Glutamatergic neuron (in vitro differentiated cells): Measurements from ENCODE around the gene XYLT1. TPM values are rescaled to one million over a fixed set of nuclear protein-coding genes. Genes with fewer than 3 reads are reported as not detected.
A peak's percentile ranks its signal among the peaks of the same experiment; 100 is the strongest.

Experiments used
- DNase-seq: peaks from one replicate; pipeline ENCODE4 v3.0.0; 2022
- H3K27ac Mint-ChIP-seq: one replicate; pipeline ENCODE4 v1.8.0; 2020; ENCODE audit warnings: mild to moderate bottlenecking, mixed read lengths, inconsistent platforms; ENCODE audit not compliant: unreplicated experiment
- H3K27me3 Mint-ChIP-seq: one replicate; pipeline ENCODE4 v1.8.0; 2020; ENCODE audit warnings: mild to moderate bottlenecking, moderate library complexity, mixed read lengths, inconsistent platforms; ENCODE audit not compliant: unreplicated experiment
- H3K36me3 Mint-ChIP-seq: one replicate; pipeline ENCODE4 v1.8.0; 2020; ENCODE audit warnings: mild to moderate bottlenecking, mixed read lengths, inconsistent platforms; ENCODE audit not compliant: unreplicated experiment
- H3K4me1 Mint-ChIP-seq: one replicate; pipeline ENCODE4 v1.8.0; 2020; ENCODE audit warnings: mild to moderate bottlenecking, low read depth, mixed read lengths, inconsistent platforms; ENCODE audit not compliant: unreplicated experiment
- H3K4me3 Mint-ChIP-seq: one replicate; pipeline ENCODE4 v1.8.0; 2020; ENCODE audit warnings: mild to moderate bottlenecking, mixed read lengths, inconsistent platforms; ENCODE audit not compliant: unreplicated experiment
- H3K9me3 Mint-ChIP-seq: one replicate; pipeline ENCODE4 v1.8.0; 2020; ENCODE audit warnings: mild to moderate bottlenecking, moderate library complexity, mixed read lengths, inconsistent platforms; ENCODE audit not compliant: unreplicated experiment
- CTCF ChIP-seq: fragments of 200-600 bp; sonication (generic); IDR thresholded peaks from one replicate; pipeline ENCODE4 v1.5.0; 2021; ENCODE audit not compliant: partially characterized antibody, unreplicated experiment
- total RNA-seq: library from RNA; stranded (reverse); fragmentation: NEBNext Ultra II Directional; extraction: Animal tissue kit (Norgen Biotek cat#: 25700); gene quantifications from one replicate; pipeline ENCODE4 v1.2.1, GENCODE V29; 2021; ENCODE audit not compliant: unreplicated experiment

XYLT1 gene
- total RNA-seq, 1 donor from 2014 or later = 18.4 TPM

- DNase-seq = no peak
- peaks cover 18% of the 10 kb centered on the region for H3K4me1 Mint-ChIP-seq
- H3K4me3 Mint-ChIP-seq = no peak overlapping the region
- H3K9me3 Mint-ChIP-seq = no peaks in the 10 kb centered on the region
- H3K27ac Mint-ChIP-seq = no peak overlapping the region
- TF ChIP-seq CTCF = no peak
- peaks cover 5% of the 10 kb centered on the region for H3K27me3 Mint-ChIP-seq
- no peaks in the 10 kb centered on the region for H3K36me3 Mint-ChIP-seq
Observed at GRCh38 chr16:17445421-17445820, 25.3 kb downstream of the XYLT1 start.

DNA sequence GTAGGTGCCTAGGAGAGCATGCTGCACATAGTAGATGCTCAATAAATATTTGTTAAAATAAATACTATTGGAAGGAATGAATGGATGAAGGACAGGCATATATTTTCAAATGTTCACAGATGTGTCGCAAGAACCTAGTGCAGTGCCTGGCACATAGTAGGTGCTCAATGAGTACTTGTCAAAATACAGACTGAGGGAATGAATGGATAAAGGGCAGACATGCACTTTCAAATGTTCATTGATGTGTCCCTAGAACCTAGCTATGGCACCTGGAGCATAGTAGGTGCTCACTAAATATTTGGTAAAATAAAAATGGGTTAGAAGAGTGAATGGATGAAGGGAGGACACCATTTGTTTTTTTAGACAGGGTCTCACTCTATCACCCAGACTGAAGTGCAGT is 26.1 kb downstream of the XYLT1 start:
- H3K36me3 Mint-ChIP-seq = peaks cover 5% of the 10 kb centered on the region
- no peaks in the 10 kb centered on the region for H3K9me3 Mint-ChIP-seq
- H3K27me3 Mint-ChIP-seq = peaks cover 2% of the 10 kb centered on the region
- no peak for TF ChIP-seq CTCF
- DNase-seq = no peak
- peak overlapping the region; percentile 33 for H3K27ac Mint-ChIP-seq
- no peak overlapping the region for H3K4me3 Mint-ChIP-seq
- peaks cover 18% of the 10 kb centered on the region for H3K4me1 Mint-ChIP-seq

DNA sequence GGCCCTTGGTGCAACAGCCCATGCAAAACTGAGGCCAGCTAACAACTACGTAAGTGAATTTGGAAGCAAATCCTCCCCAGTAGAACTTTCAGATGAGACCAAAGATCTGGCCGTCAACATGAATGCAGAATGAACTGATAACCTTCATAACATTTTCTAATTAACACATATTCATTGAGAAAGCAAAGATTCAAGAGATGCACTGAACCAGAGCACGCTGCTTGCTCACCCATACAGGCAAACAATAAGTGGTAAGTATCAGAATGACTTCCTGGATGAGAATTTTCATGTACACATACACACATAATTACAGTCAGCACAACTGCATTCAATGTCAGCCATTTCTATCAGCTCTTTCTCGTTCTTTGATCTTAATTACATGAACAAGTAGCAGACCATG is 30.6 kb downstream of the XYLT1 start:
- peaks cover 5% of the 10 kb centered on the region for H3K27me3 Mint-ChIP-seq
- no peak overlapping the region for H3K27ac Mint-ChIP-seq
- H3K4me3 Mint-ChIP-seq = no peak overlapping the region
- peaks cover 3% of the 10 kb centered on the region for H3K9me3 Mint-ChIP-seq
- peaks cover 12% of the 10 kb centered on the region for H3K4me1 Mint-ChIP-seq
- no peak for DNase-seq
- peaks cover 16% of the 10 kb centered on the region for H3K36me3 Mint-ChIP-seq
- no peak for TF ChIP-seq CTCF

GRCh38 chr16:17439580-17439979 is 31.2 kb downstream of the XYLT1 start:
- H3K36me3 Mint-ChIP-seq = peaks cover 16% of the 10 kb centered on the region
- peaks cover 12% of the 10 kb centered on the region for H3K4me1 Mint-ChIP-seq

GRCh38 chr16:17437981-17438380 is 32.8 kb downstream of the XYLT1 start:
- Mint-ChIP-seq H3K27me3 (peaks cover 5% of the 10 kb centered on the region), H3K4me3 (no peak overlapping the region), H3K36me3 (peaks cover 16% of the 10 kb centered on the region), H3K4me1 (peaks cover 12% of the 10 kb centered on the region), H3K9me3 (peaks cover 3% of the 10 kb centered on the region), H3K27ac (no peak overlapping the region)
- no peak for DNase-seq
- no peak for TF ChIP-seq CTCF

More at GRCh38 chr16:17439580-17439979, 31.2 kb downstream of the XYLT1 start:
- no peak overlapping the region for H3K4me3 Mint-ChIP-seq
- H3K27me3 Mint-ChIP-seq = peaks cover 5% of the 10 kb centered on the region
- TF ChIP-seq CTCF = no peak
- peaks cover 3% of the 10 kb centered on the region for H3K9me3 Mint-ChIP-seq
- no peak for DNase-seq
- no peak overlapping the region for H3K27ac Mint-ChIP-seq
